HG03280 (cell line): Measurements from ENCODE around the gene NUP160.
"Not testable (repeated sequence)": the region's sequence is repeated elsewhere in the genome, so short reads cannot be mapped to it uniquely, and the experiment has no call there.

Source experiments
- ATAC-seq: cut with Tn5 transposase; IDR thresholded peaks from one replicate; pipeline ENCODE4 v1.9.1; 2021; ENCODE audit warnings: mild to moderate bottlenecking, moderate library complexity; ENCODE audit not compliant: unreplicated experiment

The NUP160 gene

DNA sequence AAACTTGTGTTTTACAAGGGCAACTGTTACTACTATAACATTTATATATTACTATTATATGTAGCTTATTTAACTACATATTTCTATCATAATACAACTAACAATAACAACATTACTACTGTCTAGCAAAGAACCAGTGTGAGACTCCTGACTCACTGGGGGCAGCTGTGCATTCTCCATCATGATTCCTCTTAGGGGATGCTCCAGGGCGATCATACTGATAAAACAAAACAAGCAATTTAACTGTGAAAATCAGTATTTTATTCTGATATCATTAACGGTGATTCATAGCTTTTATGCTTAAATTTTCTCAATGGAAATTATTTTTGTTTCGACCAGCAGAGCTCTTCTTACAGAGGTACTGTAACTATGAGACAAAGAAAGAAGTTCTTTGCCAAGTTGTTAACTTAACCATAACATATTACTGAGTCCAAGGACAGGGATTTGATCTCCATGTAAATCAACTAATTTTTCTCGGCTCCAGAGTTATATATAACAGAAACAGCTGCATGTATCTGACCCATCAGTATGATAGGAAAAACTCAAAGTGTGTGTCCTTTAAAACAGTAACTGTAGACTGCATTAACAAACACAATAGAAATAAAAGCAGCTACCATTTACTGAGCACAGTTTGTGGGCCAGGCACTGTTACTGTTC, 56.2 kb downstream of the NUP160 start:
- no peak for ATAC-seq

DNA sequence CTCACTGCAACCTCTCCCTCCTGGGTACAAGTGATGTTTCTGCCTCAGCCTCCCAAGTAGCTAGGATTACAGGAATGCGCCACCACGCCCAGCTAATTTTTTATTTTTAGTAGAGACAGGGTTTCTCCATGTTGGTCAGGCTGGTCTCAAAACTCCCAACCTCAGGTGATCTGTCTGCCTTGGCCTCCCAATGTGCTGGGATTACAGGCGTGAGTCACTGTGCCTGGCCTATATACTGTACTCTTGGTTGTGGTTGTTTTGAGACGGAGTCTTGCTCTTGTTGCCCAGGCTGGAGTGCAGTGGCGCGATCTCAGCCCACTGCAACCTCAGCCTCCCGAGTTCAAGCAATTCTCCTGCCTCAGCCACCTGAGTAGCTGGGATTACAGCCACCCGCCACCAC, 58.1 kb downstream of the NUP160 start:
- ATAC-seq, result not testable (repeated sequence)

DNA sequence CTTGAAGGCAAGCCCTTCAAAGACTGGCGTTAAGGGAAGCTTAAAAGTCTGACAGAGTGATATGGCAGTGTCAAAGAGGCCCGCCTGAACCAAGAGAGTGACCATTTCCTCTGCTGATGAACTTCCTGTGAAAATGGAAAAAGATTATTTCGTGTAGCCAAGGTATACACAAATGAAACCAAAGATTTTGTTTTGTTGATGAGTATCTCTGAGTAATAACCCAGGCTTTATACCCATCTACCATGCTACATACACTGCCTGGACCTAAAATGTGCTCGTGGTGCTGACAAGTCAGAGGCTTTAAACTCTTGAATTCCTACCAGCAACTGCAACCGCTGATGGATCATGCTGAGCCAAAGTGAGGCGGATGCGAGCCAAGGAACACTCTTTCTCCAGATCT, 60.0 kb downstream of the NUP160 start:
- no peak for ATAC-seq

DNA sequence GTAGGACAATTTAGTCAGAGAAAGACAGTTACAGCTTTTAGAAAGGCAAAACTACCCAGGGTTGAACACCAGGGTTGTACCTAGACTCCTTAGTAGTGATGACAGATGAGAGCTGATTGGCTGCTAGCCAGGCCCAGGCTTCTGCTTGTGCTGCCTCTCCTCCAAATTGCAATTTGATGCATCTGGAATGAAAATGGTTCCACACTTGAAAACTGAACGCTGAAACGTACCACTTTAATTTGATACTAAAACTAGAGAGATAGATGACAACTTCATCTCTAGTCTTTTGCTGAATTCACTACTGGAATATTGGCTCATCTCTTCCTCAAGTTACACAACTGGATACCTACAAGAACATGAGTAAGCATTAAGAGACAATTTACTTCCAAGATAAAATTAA, 61.8 kb downstream of the NUP160 start:
- no peak for ATAC-seq

DNA sequence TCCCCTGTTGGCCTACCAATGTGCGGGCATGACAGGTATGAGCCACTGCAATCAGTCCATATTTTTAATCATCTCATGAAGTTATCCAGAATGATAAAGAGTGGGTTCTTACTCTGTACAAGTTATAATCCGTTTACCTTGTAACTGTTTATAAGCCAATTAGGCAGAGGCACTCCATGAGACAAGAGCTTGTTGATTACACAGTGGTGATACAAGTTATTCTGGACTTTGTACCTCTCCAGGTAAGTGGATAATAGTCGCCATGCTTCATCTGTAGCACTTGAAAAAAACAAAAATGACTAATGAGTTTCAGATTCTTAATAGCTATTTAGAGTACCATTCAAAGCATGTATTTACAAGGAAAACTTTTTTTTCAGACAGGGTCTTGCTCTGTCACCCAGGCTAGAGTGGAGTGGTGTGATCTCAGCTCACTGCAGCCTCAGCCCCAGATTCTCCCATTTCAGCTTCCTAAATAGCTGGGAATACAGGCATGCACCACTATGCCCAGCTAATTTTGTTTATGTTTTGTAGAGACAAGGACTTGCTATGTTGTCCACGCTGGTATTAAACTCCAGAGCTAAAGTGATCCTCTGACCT, 63.3 kb downstream of the NUP160 start:
- ATAC-seq, result no peak

DNA sequence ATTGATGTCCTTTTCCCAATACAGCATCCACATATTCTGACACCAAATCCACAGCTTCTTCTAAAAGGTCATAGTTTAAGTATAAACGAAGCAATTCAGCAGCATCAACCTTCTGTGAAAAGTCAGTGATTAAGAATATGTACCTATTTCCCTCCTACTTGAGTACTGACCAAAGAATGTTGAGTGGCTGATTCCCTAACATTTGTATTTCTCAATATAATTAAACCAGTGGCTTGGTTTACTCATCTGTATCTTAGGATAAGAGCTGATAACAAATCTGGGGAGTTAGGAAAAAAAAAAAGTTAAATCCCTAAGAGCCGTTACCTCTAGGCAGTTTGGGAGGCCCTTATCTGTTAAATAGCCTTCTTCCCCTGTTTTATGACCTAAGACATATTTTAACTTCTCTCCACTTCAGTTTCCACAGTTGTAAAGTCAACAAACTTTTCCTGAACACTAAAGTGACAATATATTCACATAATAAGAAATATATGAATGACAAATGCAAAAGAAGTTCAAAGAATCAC, 65.0 kb downstream of the NUP160 start:
- ATAC-seq, result no peak

DNA sequence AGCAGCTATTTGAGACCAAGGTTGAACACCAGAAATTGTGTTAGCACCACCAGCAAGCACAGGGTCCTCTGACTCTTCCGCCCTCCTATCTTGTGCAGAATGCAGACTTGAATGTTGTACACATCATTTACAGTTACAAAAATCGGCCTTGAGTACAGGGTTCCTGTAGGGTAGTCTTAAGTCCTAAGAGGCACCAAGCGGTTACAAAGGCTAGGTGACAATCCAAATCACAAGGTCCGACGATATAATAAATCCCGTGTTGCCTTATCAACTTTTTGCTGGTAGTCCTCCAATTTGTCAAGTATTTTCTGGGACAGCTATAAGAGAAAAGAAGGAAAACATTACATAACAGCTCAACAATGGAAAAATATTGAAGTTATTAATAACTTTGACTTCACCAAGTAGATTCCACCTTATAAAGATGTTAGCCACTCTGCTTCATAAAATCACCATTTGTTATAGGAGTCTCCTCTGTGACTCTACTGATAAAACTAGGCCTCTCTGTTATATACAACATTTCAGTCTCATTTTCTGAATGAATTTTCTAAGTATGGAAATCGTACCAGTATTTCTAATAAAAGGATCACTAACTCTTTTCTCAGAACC, 69.2 kb downstream of the NUP160 start:
- no peak for ATAC-seq

DNA sequence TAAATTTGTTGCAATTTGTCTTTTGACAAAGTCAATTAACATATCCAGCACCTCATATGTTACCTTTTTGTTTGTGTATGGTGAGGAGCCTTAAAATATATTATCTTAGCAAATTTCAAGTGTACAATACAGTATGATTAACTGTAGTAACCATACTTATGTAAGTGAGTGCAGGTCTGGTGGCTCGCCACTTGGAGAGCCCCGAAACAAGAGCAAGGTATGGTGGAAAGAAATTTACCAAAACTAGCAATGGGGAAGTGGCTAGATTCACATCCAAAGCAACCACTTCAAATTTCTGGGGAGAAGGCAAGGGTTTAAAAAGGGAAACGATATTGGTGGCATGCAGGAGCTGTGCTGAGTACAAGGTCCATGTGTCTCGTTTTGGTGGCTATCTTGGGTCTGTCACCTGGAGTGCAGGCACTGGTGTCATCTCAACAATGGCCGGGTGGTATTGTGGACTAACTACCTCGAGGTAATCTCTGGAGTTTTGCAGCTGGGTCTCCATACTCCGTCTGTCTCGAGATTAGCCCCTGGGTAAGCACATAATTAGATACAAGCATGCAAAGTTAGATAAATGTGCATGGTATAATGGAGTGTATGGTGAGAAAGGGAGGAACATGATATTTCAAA, 72.8 kb downstream of the NUP160 start:
- no peak for ATAC-seq

DNA sequence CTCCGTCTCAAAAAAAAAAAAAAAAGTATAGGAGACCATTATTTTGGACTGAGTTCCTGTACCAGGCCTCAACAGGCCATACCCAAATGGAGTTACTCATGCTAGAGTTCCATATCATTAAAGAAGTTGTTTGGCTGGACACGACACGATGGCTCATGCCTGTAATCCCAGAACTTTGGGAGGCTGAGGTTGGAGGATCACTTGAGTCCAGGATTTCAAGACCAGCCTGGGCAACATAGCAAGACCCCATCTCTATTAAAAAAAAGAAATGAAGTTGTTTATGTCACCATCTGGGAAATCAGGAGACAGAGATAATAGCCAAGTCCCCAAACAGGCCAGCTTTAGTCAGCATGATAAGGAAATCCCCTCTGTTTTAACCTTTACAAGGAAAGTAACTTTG, 74.3 kb downstream of the NUP160 start:
- no peak for ATAC-seq

DNA sequence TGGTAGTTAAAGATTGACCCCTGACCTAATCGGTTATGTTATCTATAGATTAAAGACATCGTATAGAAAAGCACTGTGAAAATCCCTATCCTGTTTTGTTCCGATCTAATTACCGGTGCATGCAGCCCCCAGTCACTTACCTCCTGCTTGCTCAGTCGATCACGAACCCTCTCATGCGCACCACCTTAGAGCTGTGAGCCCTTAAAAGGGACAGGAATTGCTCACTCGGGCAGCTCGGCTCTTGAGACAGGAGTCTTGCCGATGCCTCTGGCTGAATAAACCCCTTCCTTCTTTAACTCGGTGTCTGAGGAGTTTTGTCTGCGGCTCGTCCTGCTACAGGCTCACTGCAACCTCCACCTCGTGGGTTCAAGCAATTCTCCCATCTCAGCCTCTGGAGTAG, 78.6 kb downstream of the NUP160 start:
- not testable (repeated sequence) for ATAC-seq

DNA sequence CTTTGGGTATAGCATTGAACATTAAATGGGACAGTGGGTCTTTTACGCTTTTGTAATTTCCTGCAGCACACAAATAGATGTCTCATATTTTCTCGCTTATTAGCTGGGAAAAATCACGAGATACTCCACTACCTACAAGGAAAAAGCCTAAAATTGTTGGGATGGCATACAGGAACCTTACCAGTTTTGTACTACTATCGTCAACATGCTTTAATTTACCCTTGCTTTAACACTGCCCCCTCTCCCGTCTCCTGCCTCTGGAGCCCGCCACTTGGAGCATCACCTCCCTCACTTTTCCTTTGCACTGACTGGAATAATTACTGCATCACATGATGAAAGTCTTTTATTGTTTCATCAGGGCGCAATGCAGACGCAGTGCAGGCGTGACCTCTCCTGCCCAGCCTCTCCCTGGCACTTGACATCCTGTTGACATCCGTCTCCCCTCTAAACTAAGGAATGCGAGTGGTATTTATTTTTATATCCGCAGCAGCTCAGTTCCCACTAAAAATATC, 80.0 kb downstream of the NUP160 start:
- no peak for ATAC-seq

DNA sequence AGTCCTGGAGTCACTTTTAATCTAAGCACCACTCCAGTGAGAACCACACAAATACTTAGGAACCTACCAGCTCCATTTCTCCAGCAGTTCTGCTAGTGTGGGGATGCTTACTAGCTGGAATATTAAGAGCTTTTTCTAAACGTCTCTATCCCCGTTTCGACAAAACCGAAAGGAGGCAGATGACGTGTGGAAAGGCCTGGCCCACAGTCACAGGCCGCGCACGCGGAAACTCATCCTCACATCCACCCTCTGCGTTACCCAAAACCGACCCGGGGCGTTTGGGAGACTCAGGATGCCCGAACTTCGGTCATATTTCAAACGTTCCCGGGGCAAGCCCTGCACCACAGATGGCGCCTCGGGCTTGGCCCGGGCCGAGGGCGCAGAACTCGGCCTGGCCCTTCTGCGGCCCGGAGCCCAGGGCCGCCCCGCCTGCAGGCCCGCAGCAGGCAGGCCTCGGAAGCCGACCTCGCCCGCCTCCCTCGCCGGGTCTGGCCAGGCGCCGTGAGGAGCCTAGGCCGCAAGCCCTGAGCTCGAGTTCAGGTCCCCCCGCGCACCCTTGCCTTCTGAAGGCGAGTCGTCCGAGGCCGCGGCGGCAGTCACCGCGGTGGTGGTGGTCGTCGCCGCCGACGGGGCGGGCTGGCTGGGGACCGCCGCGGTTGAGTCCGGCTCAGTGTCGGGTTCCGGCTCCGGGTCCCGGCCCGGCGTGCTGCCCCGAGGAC, 81.5 kb downstream of the NUP160 start:
- ATAC-seq, result peak; percentile 31

DNA sequence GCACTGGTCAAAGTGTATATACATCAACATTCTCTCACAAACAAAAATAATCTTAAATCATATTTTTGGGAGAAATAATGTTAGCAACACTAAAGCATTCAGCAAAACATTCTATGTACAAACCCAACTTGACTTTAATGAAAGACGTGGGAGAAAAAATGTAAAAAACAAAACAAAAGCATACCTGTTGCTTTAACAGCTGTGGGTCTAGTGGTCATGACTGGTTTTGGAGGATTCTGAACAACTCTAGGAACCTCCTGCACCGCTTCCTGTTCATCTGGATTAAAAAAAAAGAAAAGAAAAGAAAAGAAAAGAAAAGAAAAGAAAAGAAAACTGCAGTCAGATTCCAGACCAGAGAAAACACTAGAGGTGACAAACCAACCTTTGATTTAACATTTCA, 83.1 kb downstream of the NUP160 start:
- ATAC-seq, result no peak

DNA sequence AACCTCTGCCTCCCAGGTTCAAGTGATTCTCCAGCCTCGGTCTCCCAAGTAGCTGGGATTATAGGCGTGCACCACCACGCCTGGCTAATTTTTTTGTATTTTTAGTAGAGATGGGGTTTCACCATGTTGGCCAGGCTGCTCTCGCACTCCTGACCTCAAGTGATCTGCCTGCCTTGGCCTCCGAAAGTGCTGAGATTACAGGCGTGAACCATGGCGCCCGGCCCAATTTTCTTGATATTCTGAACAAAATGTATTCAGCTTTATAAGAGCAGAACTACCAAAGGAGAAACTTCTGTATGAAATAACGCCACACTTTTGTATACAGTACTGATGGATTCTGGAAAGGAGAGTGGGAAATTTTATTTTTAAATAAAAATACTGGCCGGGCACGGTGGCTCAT, 88.9 kb downstream of the NUP160 start:
- ATAC-seq, result not testable (repeated sequence)

DNA sequence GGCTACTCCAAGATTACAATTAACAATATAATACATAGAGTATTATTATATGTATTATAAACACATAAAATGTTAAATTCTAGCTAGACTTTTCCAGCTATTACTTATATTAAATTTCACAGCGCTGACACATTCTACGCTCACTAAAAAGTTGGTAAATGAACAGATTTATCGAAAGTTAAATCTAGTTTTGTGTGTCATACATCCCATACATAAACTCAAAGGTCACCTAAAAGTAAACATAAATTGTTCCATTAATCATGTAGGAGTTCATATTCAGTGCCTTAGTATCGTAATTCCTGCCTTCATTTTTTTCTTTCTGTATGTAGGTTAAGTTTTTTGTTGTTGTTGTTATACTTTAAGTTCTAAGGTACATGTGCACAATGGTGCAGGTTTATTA, 91.9 kb downstream of the NUP160 start:
- no peak for ATAC-seq

DNA sequence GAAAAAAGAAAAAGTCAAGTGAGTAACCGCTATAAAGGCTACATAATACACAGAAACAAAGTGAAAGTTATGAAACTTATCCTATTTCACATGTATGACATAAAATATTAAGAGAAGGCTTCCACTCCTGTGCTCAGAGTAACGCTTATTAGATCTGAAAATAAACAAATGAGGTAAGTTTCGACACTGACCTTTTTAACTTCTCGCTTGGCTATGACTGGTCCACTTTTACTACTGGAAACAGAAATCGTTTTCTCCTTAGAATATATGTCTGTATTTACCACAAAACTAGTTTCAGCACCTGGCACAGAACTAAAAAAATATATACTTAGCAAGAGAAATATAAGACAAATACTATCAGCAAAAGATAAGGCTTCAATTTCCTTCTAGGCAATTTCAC, 97.4 kb downstream of the NUP160 start:
- ATAC-seq, result no peak

DNA sequence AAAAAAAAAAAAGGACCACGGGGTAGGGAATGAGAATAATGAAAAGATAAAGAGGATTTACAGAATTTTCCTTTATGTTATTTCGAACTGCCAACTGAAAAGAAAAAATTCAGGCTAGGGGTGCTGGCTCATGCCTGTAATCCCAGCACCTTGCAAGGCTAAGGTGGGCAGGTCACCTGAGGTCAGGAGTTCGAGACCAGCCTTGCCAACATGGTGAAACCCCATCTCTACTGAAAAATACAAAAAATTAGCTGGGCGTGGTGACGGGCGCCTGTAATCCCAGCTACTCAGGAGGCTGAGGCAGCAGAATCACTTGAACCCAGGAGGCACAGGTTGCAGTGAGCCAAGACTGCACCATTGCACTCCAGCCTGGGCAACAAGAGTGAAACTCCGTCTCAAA, 105.7 kb downstream of the NUP160 start:
- not testable (repeated sequence) for ATAC-seq

DNA sequence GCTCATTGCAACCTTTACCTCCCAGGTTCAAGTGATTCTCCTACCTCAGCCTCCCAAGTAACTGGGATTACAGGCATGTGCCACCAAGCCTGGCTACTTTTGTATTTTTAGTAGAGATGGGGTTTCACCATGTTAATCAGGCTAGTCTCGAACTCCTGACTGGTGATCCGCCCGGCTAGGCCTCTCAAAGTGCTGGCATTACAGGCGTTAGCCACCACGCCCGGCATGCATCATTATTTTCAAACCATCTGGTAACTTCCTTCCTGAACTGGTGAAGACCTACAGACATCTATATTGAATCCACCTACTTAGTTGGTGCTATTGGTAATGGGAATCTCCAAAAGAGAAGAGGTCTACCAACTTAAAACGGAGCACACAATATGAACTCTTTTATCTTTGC, 110.3 kb downstream of the NUP160 start:
- not testable (repeated sequence) for ATAC-seq

DNA sequence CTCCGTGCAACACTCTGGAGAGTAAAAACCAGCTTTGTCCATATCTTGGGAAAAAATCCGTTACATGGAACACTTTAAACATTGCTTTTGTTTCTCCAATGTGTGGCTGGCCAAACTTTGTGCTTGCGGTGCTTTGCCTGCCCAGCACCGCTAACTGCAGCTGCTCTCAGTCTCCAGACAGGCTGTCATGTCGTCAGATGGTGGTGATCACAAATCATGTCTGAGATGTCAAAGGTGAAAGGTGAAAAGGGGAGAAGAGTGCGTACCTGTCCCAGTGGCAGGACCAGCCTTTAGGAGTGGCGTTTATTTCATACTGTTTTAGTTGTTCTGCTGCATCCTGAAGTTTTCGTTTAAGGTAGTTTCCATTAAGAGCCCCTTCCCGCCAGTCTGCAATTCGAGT, 115.9 kb downstream of the NUP160 start:
- no peak for ATAC-seq

DNA sequence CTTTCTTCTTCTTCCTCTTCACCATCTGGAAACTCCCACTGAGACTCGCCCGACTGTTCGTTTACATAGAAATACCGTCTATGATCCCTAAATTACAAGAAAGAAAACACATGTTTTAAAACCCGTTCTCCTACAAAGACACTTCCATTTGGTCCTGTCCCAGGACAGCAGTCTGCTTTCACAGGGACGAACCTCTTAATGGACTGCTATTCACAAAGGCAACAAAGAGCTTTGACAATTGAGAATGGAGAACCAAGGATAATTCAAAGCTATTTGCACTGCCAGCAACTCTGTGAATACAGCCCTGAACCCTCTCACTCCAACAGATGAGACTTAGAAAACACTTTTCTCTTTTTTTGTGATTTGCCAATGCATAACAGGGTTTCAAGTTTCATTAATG, 116.7 kb downstream of the NUP160 start:
- ATAC-seq, result no peak
